Mesenchymal stem cell (in vitro differentiated cells and primary cell): Measurements from ENCODE around the gene ANO6.

Experiments
- DNase-seq: peaks from one replicate; pipeline ENCODE4 v3.0.0-alpha.2; 2013
- H2AFZ ChIP-seq: one replicate; pipeline ENCODE4 v1.6.1; 2013; ENCODE audit warnings: low read depth, mild to moderate bottlenecking, control low read depth, inconsistent platforms, low read length, moderate library complexity
- H2AK5ac ChIP-seq: 2 replicates; pipeline ENCODE4 v1.6.1; 2013; ENCODE audit warnings: low read length, moderate library complexity, mild to moderate bottlenecking, inconsistent platforms; ENCODE audit not compliant: severe bottlenecking
- H2BK120ac ChIP-seq: one replicate; pipeline ENCODE4 v1.6.1; 2013; ENCODE audit warnings: low read depth, mild to moderate bottlenecking, inconsistent platforms, low read length, moderate library complexity
- H2BK12ac ChIP-seq, 2 experiments: one replicate each; pipeline ENCODE4 v1.6.1; 2013; ENCODE audit warnings: inconsistent platforms in 2 of 2, low read length in 2 of 2, mild to moderate bottlenecking in 2 of 2, moderate library complexity in 2 of 2, control low read depth in 1 of 2
- H2BK15ac ChIP-seq: one replicate; pipeline ENCODE4 v1.6.1; 2013; ENCODE audit warnings: mild to moderate bottlenecking, low read depth, inconsistent platforms; ENCODE audit not compliant: poor library complexity, severe bottlenecking
- H2BK5ac ChIP-seq: 2 replicates; pipeline ENCODE4 v1.6.1; 2013; ENCODE audit warnings: low read depth, mild to moderate bottlenecking, low read length, control low read depth, inconsistent platforms; ENCODE audit not compliant: poor library complexity, severe bottlenecking
- H3K14ac ChIP-seq, 2 experiments: one replicate each; pipeline ENCODE4 v1.6.1; 2013; ENCODE audit warnings: inconsistent platforms in 2 of 2, low read length in 2 of 2, control low read depth in 1 of 2, mild to moderate bottlenecking in 1 of 2, moderate library complexity in 1 of 2
- H3K18ac ChIP-seq, 2 experiments: one replicate each; pipeline ENCODE4 v1.6.1; 2013; ENCODE audit warnings: inconsistent platforms in 2 of 2, low read length in 2 of 2, control low read depth in 1 of 2, low read depth in 1 of 2, mild to moderate bottlenecking in 1 of 2
- H3K23ac ChIP-seq, 2 experiments: one replicate each; pipeline ENCODE4 v1.6.1; 2013; ENCODE audit warnings: inconsistent platforms in 2 of 2, low read length in 2 of 2, mild to moderate bottlenecking in 2 of 2, moderate library complexity in 2 of 2, control low read depth in 1 of 2
- H3K27ac ChIP-seq: 2 replicates; pipeline ENCODE4 v1.5.1; 2013; ENCODE audit warnings: mild to moderate bottlenecking, moderate library complexity, low read length, control low read depth, inconsistent platforms; ENCODE audit not compliant: poor library complexity, severe bottlenecking
- H3K27me3 ChIP-seq, 2 experiments: 2 replicates each; pipeline versions ENCODE4 v1.6.1 to v1.7.0; 2013; ENCODE audit warnings: low read length in 2 of 2, mild to moderate bottlenecking in 2 of 2, moderate library complexity in 2 of 2, control low read depth in 1 of 2, inconsistent platforms in 1 of 2; ENCODE audit not compliant: control insufficient read depth in 1 of 2, insufficient read depth in 1 of 2
- H3K36me3 ChIP-seq, 2 experiments: 2 replicates each; pipeline versions ENCODE4 v1.6.1 to v1.7.0; 2013; ENCODE audit warnings: low read length in 2 of 2, control low read depth in 1 of 2, inconsistent platforms in 1 of 2, low read depth in 1 of 2, mild to moderate bottlenecking in 1 of 2; ENCODE audit not compliant: insufficient read depth in 2 of 2, control insufficient read depth in 1 of 2
- H3K4ac ChIP-seq, 2 experiments: one replicate each; pipeline ENCODE4 v1.6.1; 2013; ENCODE audit warnings: inconsistent platforms in 2 of 2, low read length in 2 of 2, mild to moderate bottlenecking in 2 of 2, moderate library complexity in 2 of 2, control low read depth in 1 of 2, low read depth in 1 of 2
- H3K4me1 ChIP-seq: 2 replicates; pipeline ENCODE4 v1.6.1; 2013; ENCODE audit warnings: low read depth, low read length, control low read depth; ENCODE audit not compliant: control insufficient read depth, insufficient read depth
- H3K4me2 ChIP-seq: 2 replicates; pipeline ENCODE4 v1.6.1; 2013; ENCODE audit warnings: low read length, mild to moderate bottlenecking, inconsistent platforms; ENCODE audit not compliant: poor library complexity, severe bottlenecking
- H3K4me3 ChIP-seq, 2 experiments: 2 replicates each; pipeline versions ENCODE4 v1.5.1 to v1.7.0; 2013; ENCODE audit warnings: low read length in 2 of 2, mild to moderate bottlenecking in 2 of 2, control low read depth in 1 of 2, low read depth in 1 of 2; ENCODE audit not compliant: insufficient read depth in 1 of 2
- H3K79me1 ChIP-seq: replicated peaks from 2 replicates; pipeline ENCODE4 v1.6.1; 2013; ENCODE audit warnings: mild to moderate bottlenecking, control low read depth, low read length, inconsistent platforms; ENCODE audit not compliant: poor library complexity, severe bottlenecking
- H3K9ac ChIP-seq: 2 replicates; pipeline ENCODE4 v1.7.0; 2013; ENCODE audit warnings: mild to moderate bottlenecking, low read length, moderate library complexity
- H3K9me3 ChIP-seq: 2 replicates; pipeline ENCODE4 v1.7.0; 2013; ENCODE audit warnings: mild to moderate bottlenecking, low read length; ENCODE audit not compliant: control insufficient read depth
- H4K8ac ChIP-seq: one replicate; pipeline ENCODE4 v1.6.1; 2013; ENCODE audit warnings: inconsistent platforms, mild to moderate bottlenecking, low read length, moderate library complexity
- H4K91ac ChIP-seq: one replicate; pipeline ENCODE4 v1.6.1; 2013; ENCODE audit warnings: mild to moderate bottlenecking, low read length, inconsistent platforms
- WGBS: methylation state at CpG from one replicate; pipeline ENCODE4 v1.1.7; 2013; ENCODE audit warnings: mixed read lengths; 5-methylcytosine and 5-hydroxymethylcytosine counted together

ANO6 gene

DNA sequence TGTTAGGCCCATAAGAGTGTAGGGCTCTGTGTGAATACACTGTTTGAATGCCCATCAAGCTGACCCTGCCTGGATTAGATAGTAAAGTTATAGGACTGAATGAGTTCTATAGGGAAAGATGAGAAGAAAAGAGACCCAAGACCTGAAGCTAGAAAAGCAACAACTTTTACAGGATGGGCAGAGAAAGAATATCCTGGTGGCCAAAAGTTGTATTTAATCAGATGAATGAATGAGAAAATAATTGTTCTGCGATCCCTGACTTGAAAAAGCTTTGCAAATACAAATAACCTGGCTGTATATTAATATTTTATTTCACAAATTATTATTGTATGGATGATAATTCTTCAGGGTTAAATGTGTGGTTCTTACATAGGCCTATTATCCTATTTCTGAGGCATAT, 2.8 kb upstream of the ANO6 start:
- WGBS, result no CpG with 5 or more reads among the region's 1 CpG
- Histone ChIP-seq H3K4ac (no peak overlapping the region), H3K27me3 (no peaks in the 10 kb centered on the region), H3K9ac (no peak overlapping the region), H3K23ac (no peak overlapping the region), H3K4me1 (no peaks in the 10 kb centered on the region), H3K14ac (no peak overlapping the region), H2BK5ac (no peak overlapping the region), H2BK15ac (no peak overlapping the region), H3K18ac (no peak overlapping the region), H3K36me3 (no peaks in the 10 kb centered on the region), H3K4me2 (no peak overlapping the region), H2BK120ac (no peak overlapping the region), H2BK12ac (no peak overlapping the region), H3K9me3 (no peaks in the 10 kb centered on the region), H3K79me1 (peaks cover 5% of the 10 kb centered on the region), H3K4me3 (no peak overlapping the region), H2AK5ac (no peak overlapping the region), H4K91ac (no peak overlapping the region), H3K27ac (no peak overlapping the region), H2AFZ (no peak overlapping the region), H4K8ac (no peak overlapping the region)
- DNase-seq, result no peak

DNA sequence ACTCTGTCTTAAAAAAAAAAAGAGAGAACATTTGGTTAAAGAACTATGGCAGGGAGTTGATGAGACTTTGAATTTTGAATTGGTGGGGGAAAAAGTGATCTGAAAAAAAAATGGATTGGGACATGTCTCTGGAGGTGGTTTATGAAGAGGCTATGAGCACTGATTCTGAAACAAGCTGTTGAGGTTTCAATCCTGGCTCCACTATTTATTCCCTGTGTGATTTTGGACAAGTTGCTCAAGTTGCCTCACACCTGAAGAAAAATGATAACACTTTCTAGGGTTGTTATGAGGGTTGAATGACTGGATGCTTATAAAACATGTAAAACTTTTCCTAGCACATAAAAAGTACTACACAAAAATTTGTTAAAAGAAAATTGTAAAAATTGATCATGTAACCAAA, 1.8 kb upstream of the ANO6 start:
- Histone ChIP-seq H4K8ac (no peak overlapping the region), H2BK15ac (no peak overlapping the region), H3K27me3 (no peaks in the 10 kb centered on the region), H2AFZ (no peak overlapping the region), H4K91ac (no peak overlapping the region), H3K9ac (peak overlapping the region; percentile 98), H3K23ac (no peak overlapping the region), H2BK12ac (no peak overlapping the region), H3K4me2 (no peak overlapping the region), H3K4me1 (peaks cover 1% of the 10 kb centered on the region), H2BK5ac (no peak overlapping the region), H2AK5ac (no peak overlapping the region), H3K4ac (no peak overlapping the region), H3K18ac (no peak overlapping the region), H3K27ac (no peak overlapping the region), H3K4me3 (no peak overlapping the region), H3K9me3 (no peaks in the 10 kb centered on the region), H3K79me1 (peaks cover 5% of the 10 kb centered on the region), H2BK120ac (no peak overlapping the region), H3K14ac (no peak overlapping the region), H3K36me3 (no peaks in the 10 kb centered on the region)
- no peak for DNase-seq

DNA sequence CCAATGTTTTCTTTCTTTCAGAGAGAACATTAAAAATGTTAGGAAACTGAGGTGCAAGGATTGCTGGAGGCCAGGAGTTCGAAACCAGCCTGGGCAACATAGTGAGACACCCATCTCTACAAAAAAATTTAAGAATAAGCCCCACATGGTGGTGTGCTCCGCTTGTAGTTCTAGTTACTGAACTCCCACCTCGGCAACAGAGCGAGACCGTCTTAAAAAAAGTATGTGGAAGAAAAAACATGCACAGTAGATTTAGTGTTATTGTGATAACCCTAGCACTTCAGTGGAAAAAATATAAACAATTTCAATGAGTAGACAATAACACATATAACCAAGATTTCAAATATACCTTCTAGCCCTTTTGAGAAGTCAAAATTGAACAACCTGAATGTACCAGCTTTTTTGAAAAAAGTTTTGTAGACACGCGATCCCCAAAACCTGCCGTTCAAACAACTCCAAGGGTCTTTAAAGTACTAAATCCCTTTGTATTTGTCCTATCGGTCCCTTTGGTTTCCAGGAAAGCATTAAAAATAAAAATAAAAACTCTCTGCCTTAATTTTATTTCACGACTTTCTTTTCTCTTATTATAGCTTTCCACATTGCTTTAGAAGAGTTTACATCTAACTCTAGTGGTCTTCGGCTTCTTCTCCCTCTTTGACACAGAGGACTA, 1.0 kb upstream of the ANO6 start:
- Histone ChIP-seq H3K27ac (peak overlapping the region; percentile 85), H3K27me3 (no peaks in the 10 kb centered on the region), H3K36me3 (no peaks in the 10 kb centered on the region), H2AK5ac (no peak overlapping the region), H3K4me2 (peak overlapping the region; percentile 88), H3K9me3 (no peaks in the 10 kb centered on the region), H2AFZ (no peak overlapping the region), H2BK12ac (no peak overlapping the region), H3K9ac (peak overlapping the region; percentile 98), H2BK120ac (no peak overlapping the region), H2BK15ac (no peak overlapping the region), H3K79me1 (peaks cover 6% of the 10 kb centered on the region), H3K18ac (no peak overlapping the region), H3K4me1 (peaks cover 4% of the 10 kb centered on the region), H3K14ac (no peak overlapping the region), H2BK5ac (no peak overlapping the region), H3K4me3 (peak overlapping the region; percentile 86 to 98), H4K8ac (no peak overlapping the region), H4K91ac (no peak overlapping the region), H3K23ac (no peak overlapping the region), H3K4ac (no peak overlapping the region)
- WGBS, result 27% methylated on average over 7 of the region's 11 CpGs
- peak; percentile 33 for DNase-seq

DNA sequence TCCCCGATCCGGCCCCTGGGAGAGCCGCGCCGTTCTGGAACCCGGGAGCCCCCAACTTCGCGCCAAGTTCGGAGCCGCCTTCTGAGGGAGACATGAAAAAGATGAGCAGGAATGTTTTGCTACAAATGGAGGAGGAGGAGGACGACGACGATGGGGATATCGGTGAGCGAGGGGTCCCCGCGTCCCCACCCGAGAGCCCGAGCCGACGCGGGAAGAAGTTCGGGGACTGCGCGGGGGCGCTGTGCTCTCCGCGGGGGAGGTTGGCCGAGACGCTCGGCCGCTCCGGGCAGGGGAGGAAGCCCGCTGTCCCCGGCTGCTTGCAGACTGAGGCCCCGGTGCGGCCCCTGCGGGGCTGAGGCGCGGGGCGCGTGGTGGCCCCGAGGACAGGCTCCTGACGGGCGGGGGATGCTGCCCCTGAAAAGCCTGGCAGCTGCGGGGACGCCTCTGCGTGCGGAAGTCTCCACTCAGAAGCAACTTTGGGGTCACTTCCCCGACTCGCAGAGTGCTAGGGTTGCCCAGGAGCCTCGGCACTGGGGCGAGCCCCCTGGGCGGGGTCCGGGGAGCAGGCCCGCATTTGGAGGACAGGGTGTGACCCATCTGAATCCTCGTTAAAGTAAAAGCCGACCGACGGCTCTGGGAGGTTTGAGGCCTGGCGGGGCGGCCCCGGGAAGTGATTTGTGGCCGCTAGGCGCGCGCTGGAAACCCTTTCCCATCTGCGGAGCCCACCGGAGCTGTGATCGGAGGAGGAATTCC, 511 bp downstream of the ANO6 start:
- Histone ChIP-seq H3K4me1 (peaks cover 4% of the 10 kb centered on the region), H3K4ac (peak overlapping the region; percentile 51 to 75), H2BK120ac (peak overlapping the region; percentile 98), H3K9me3 (no peaks in the 10 kb centered on the region), H3K36me3 (no peaks in the 10 kb centered on the region), H2AFZ (peak overlapping the region; percentile 47), H3K18ac (peak overlapping the region; percentile 71 to 80), H3K4me3 (peak overlapping the region; percentile 86 to 98), H3K14ac (peak overlapping the region in 1 of 2 experiments; percentile 95), H2BK5ac (peak overlapping the region; percentile 85), H4K91ac (peak overlapping the region; percentile 89), H2AK5ac (no peak overlapping the region), H4K8ac (peak overlapping the region; percentile 90), H2BK12ac (peak overlapping the region; percentile 37 to 73), H3K9ac (peak overlapping the region; percentile 98), H2BK15ac (peak overlapping the region; percentile 90), H3K79me1 (peaks cover 7% of the 10 kb centered on the region), H3K27me3 (no peaks in the 10 kb centered on the region), H3K23ac (peak overlapping the region in 1 of 2 experiments; percentile 60), H3K4me2 (peak overlapping the region; percentile 88), H3K27ac (peak overlapping the region; percentile 85)
- under 1% methylated on average over 56 of the region's 70 CpGs for WGBS
- DNase-seq, result peak; percentile 76
